Urinary bladder (tissue), 4 donors: ENCODE results near the gene SSRP1. TPM values are rescaled to one million over a fixed set of nuclear protein-coding genes. Genes with fewer than 3 reads are reported as not detected.

Experiments used
- DNase-seq: peaks from one replicate; pipeline ENCODE4 v3.0.0-alpha.2; 2015; ENCODE audit errors: extremely low spot score
- H3K27ac ChIP-seq: one replicate; pipeline ENCODE4 v1.5.1; 2013; ENCODE audit warnings: low read depth, mild to moderate bottlenecking, moderate library complexity
- H3K36me3 ChIP-seq: one replicate; pipeline ENCODE4 v1.6.1; 2013; ENCODE audit warnings: mild to moderate bottlenecking, moderate library complexity; ENCODE audit not compliant: insufficient read depth
- H3K4me1 ChIP-seq: one replicate; pipeline ENCODE4 v1.6.1; 2013; ENCODE audit warnings: mild to moderate bottlenecking, moderate library complexity; ENCODE audit not compliant: insufficient read depth
- H3K4me3 ChIP-seq: one replicate; pipeline ENCODE4 v1.5.1; 2013; ENCODE audit warnings: low read depth, low read length
- WGBS: extraction: QIAGEN DNeasy Blood & Tissue Kit; methylation state at CpG from one replicate; pipeline ENCODE4 v1.1.7; 2013; 5-methylcytosine and 5-hydroxymethylcytosine counted together
- polyA plus RNA-seq: library from polyadenylated mRNA; stranded (reverse); fragments of 200-250 nt; gene quantifications from one replicate; pipeline ENCODE4 v1.2.3, GENCODE V29; 2013
- total RNA-seq: library from RNA; depleted of rRNA; stranded (reverse); fragments of >200 nt; gene quantifications from one replicate; pipeline ENCODE4 v1.2.3, GENCODE V29; 2014
- donor health status: healthy with polysubstance abuse.
- donor health status: healthy.

Gene SSRP1
- total RNA-seq (32.3 TPM), polyA plus RNA-seq (79.4 TPM)

- Histone ChIP-seq H3K4me1 (no peaks in the 10 kb centered on the region), H3K27ac (peak within 1 kb of the TSS; percentile 84), H3K4me3 (peak within 1 kb of the TSS; percentile 95), H3K36me3 (no peaks in the 10 kb centered on the region)
- DNase-seq = peak; percentile 66
- under 1% methylated on average over 69 of the region's 69 CpGs for WGBS
Measured at GRCh38 chr11:57335343-57336110, at the start of gene SSRP1. TSS of gene SSRP1 (minus strand) at chr11:57335892. CDS start at chr11:57335121, 771 bp downstream.

- H3K36me3 ChIP-seq = no peaks in the 10 kb centered on the region
- WGBS = 81% methylated on average over 2 of the region's 2 CpGs
- no peak within 1 kb of the TSS for H3K4me3 ChIP-seq
- H3K27ac ChIP-seq = no peak within 1 kb of the TSS
- no peak for DNase-seq
- no peaks in the 10 kb centered on the region for H3K4me1 ChIP-seq
Measured at GRCh38 chr11:57380975-57381374, 45.3 kb upstream of the SSRP1 start, which contains the start of gene PRG3. TSS of gene PRG3 (minus strand) at chr11:57381150. CDS start at chr11:57380708, 442 bp downstream.

GRCh38 chr11:57379732-57380131, 44.0 kb upstream of the SSRP1 start:
- H3K4me1 ChIP-seq = no peaks in the 10 kb centered on the region
- no peak for DNase-seq
- H3K36me3 ChIP-seq = no peaks in the 10 kb centered on the region
- 27% methylated on average over 10 of the region's 10 CpGs for WGBS
- H3K4me3 ChIP-seq = no peak overlapping the region
- H3K27ac ChIP-seq = no peak overlapping the region

GRCh38 chr11:57378186-57378585, 42.5 kb upstream of the SSRP1 start:
- DNase-seq = no peak
- H3K4me1 ChIP-seq = no peaks in the 10 kb centered on the region
- H3K27ac ChIP-seq = no peak overlapping the region
- H3K36me3 ChIP-seq = no peaks in the 10 kb centered on the region
- H3K4me3 ChIP-seq = no peak overlapping the region

GRCh38 chr11:57377107-57377506, 41.4 kb upstream of the SSRP1 start:
- 57% methylated on average over 5 of the region's 5 CpGs for WGBS
- Histone ChIP-seq H3K36me3 (no peaks in the 10 kb centered on the region), H3K4me1 (no peaks in the 10 kb centered on the region), H3K27ac (no peak overlapping the region), H3K4me3 (no peak overlapping the region)
- no peak for DNase-seq

- Histone ChIP-seq H3K4me1 (no peaks in the 10 kb centered on the region), H3K4me3 (no peak overlapping the region), H3K36me3 (no peaks in the 10 kb centered on the region), H3K27ac (no peak overlapping the region)
- WGBS = 47% methylated on average over 26 of the region's 26 CpGs
- no peak for DNase-seq
Measured at GRCh38 chr11:57376095-57377090, 40.7 kb upstream of the SSRP1 start.

GRCh38 chr11:57375490-57375889, 39.8 kb upstream of the SSRP1 start:
- no peak overlapping the region for H3K27ac ChIP-seq
- 73% methylated on average over 2 of the region's 2 CpGs for WGBS
- no peak overlapping the region for H3K4me3 ChIP-seq

GRCh38 chr11:57374966-57375365, 39.3 kb upstream of the SSRP1 start:
- no peaks in the 10 kb centered on the region for H3K36me3 ChIP-seq

More at GRCh38 chr11:57375490-57375889, 39.8 kb upstream of the SSRP1 start:
- H3K36me3 ChIP-seq = no peaks in the 10 kb centered on the region
- DNase-seq = no peak
- no peaks in the 10 kb centered on the region for H3K4me1 ChIP-seq

GRCh38 chr11:57373146-57373545, 37.5 kb upstream of the SSRP1 start:
- DNase-seq = no peak
- Histone ChIP-seq H3K4me3 (no peak overlapping the region), H3K27ac (no peak overlapping the region), H3K36me3 (no peaks in the 10 kb centered on the region), H3K4me1 (no peaks in the 10 kb centered on the region)
- 35% methylated on average over 3 of the region's 3 CpGs for WGBS

More at GRCh38 chr11:57374966-57375365, 39.3 kb upstream of the SSRP1 start:
- DNase-seq = no peak
- Histone ChIP-seq H3K4me1 (no peaks in the 10 kb centered on the region), H3K4me3 (no peak overlapping the region), H3K27ac (no peak overlapping the region)
- 93% methylated on average over 3 of the region's 3 CpGs for WGBS

GRCh38 chr11:57370941-57371340, 35.2 kb upstream of the SSRP1 start:
- no peak for DNase-seq
- H3K4me1 ChIP-seq = no peaks in the 10 kb centered on the region
- no peak overlapping the region for H3K4me3 ChIP-seq
- no peak overlapping the region for H3K27ac ChIP-seq
- no peaks in the 10 kb centered on the region for H3K36me3 ChIP-seq

GRCh38 chr11:57370251-57370650, 34.6 kb upstream of the SSRP1 start:
- Histone ChIP-seq H3K27ac (no peak overlapping the region), H3K4me3 (no peak overlapping the region), H3K36me3 (no peaks in the 10 kb centered on the region), H3K4me1 (no peaks in the 10 kb centered on the region)
- 81% methylated on average over 7 of the region's 7 CpGs for WGBS
- no peak for DNase-seq

- Histone ChIP-seq H3K4me3 (no peak overlapping the region), H3K36me3 (no peaks in the 10 kb centered on the region), H3K27ac (no peak overlapping the region), H3K4me1 (no peaks in the 10 kb centered on the region)
- WGBS = 71% methylated on average over 5 of the region's 5 CpGs
- no peak for DNase-seq
Measured at GRCh38 chr11:57368845-57369232, 33.1 kb upstream of the SSRP1 start.

GRCh38 chr11:57368106-57368844, 32.6 kb upstream of the SSRP1 start:
- Histone ChIP-seq H3K4me3 (no peak overlapping the region), H3K4me1 (no peaks in the 10 kb centered on the region), H3K27ac (no peak overlapping the region), H3K36me3 (no peaks in the 10 kb centered on the region)
- 74% methylated on average over 19 of the region's 19 CpGs for WGBS
- DNase-seq = no peak
